ENCODE data around the gene CDKN2AIPNL.
"Not testable (repeated sequence)": the region's sequence is repeated elsewhere in the genome, so short reads cannot be mapped to it uniquely, and the experiment has no call there.

- TF ChIP-seq CTCF, POLR2A (IDR thresholded peaks at IDR 0.05): not testable (repeated sequence)
Observed at GRCh38 chr5:134421038-134421437, 9.4 kb upstream of the CDKN2AIPNL start.

Measured in esophagus squamous epithelium (tissue), 4 donors.